Adrenal gland (tissue), 12 donors: ENCODE measurements around the gene WDCP. TPM values are rescaled to one million over a fixed set of nuclear protein-coding genes. Genes with fewer than 3 reads are reported as not detected.

ENCODE experiments used
- DNase-seq, 7 donors: peaks; one replicate each; pipeline ENCODE4 v3.0.0-alpha.2; 2019 to 2020
- H3K27ac ChIP-seq, 5 donors: fragments of 200-600 bp; sonication (generic) in 4 of 5; 1 replicate in 3 of 5; 2 replicates in 2 of 5; pipeline versions ENCODE4 v1.5.1 to v1.8.0; 2016 to 2020; ENCODE audit warnings: mild to moderate bottlenecking in 1 of 5
- H3K27me3 ChIP-seq: fragments of 200-600 bp; 2 replicates; pipeline ENCODE4 v1.8.0; 2021
- H3K36me3 ChIP-seq, 2 donors: fragments of 200-600 bp; replicated peaks in 1 of 2; 1 replicate in 1 of 2; 2 replicates in 1 of 2; pipeline versions ENCODE4 v1.5.1 to v1.8.0; 2018 to 2022
- H3K4me1 ChIP-seq, 2 donors: fragments of 200-600 bp; replicated peaks in 1 of 2; 1 replicate in 1 of 2; 2 replicates in 1 of 2; pipeline versions ENCODE4 v1.5.1 to v1.8.0; 2018 to 2021
- H3K4me3 ChIP-seq, 4 donors: fragments of 200-600 bp; sonication (generic) in 3 of 4; one replicate each; pipeline ENCODE4 v1.5.1; 2016 to 2018
- H3K9me3 ChIP-seq, 3 donors: fragments of 200-600 bp; sonication (generic) in 1 of 3; replicated peaks in 1 of 3; 1 replicate in 2 of 3; 2 replicates in 1 of 3; pipeline versions ENCODE4 v1.5.1 to v1.8.0; 2016 to 2021
- POLR2A ChIP-seq, 2 donors: fragments of 450-650 bp; IDR thresholded peaks; one replicate each; pipeline ENCODE4 v1.6.1; 2017; ENCODE audit warnings: antibody characterized with exemption in 2 of 2, mild to moderate bottlenecking in 2 of 2, moderate library complexity in 1 of 2
- WGBS, 4 donors: extraction: QIAGEN DNeasy Blood & Tissue Kit in 2 of 4; methylation state at CpG; one replicate each; pipeline versions ENCODE4 v1.1.5 to v1.1.7; 2013 to 2017; 5-methylcytosine and 5-hydroxymethylcytosine counted together
- intact Hi-C, 2 donors: fragments of 100-400 bp; cut with DNase I; formaldehyde crosslinking; loops; one replicate each; pipeline versions ENCODE4 v1.14.1 to v1.15.0; 2022 to 2023
- polyA plus RNA-seq, 3 donors: library from polyadenylated mRNA; stranded (reverse); fragments of 200-250 nt in 2 of 3; fragments of 350-450 nt in 1 of 3; fragmentation: Illumina TruSeq in 1 of 3; extraction: RNeasy Lipid Tissue Mini Kit (QIAGEN cat#74804) in 1 of 3; gene quantifications; one replicate each; pipeline ENCODE4 v1.2.3, GENCODE V29; 2013 to 2014
- total RNA-seq, 9 donors: library from RNA; depleted of rRNA in 4 of 9; stranded (reverse); fragments of >200 nt in 4 of 9; fragments of 120-200 nt in 1 of 9; fragmentation: NEBNext Ultra II Directional in 1 of 9; extraction: Animal tissue kit (Norgen Biotek cat#: 25700) in 1 of 9; gene quantifications; one replicate each; pipeline versions ENCODE4 v1.1.0 to v1.2.4, GENCODE V29; 2013 to 2023
- TF ChIP-seq, protein P1 (sequence below), 6 experiments: fragments of 450-650 bp in 4 of 6; fragments of 200-600 bp in 2 of 6; sonication (generic) in 1 of 6; IDR thresholded peaks; 1 replicate in 5 of 6; 2 replicates in 1 of 6; pipeline versions ENCODE4 v1.5.1 to v1.8.0; 2016 to 2021; ENCODE audit warnings: antibody characterized with exemption in 6 of 6, mild to moderate bottlenecking in 2 of 6, moderate library complexity in 1 of 6
- donor health status: healthy with polysubstance abuse.
- donor health status: Bipolar disorder and iron deficiency.
- donor health status: DM: yes; HTN: yes; CAD: no.
- donor health status: DM: no; HTN: no; CAD: no.
- donor health status: DM: no; HTN: no; CAD: no.
- donor health status: DM: yes; HTN: yes; CAD: no.

The WDCP gene
- total and polyA plus RNA-seq, 12 donors, result 1.9 to 18.0 (median 11.0) TPM

DNA sequence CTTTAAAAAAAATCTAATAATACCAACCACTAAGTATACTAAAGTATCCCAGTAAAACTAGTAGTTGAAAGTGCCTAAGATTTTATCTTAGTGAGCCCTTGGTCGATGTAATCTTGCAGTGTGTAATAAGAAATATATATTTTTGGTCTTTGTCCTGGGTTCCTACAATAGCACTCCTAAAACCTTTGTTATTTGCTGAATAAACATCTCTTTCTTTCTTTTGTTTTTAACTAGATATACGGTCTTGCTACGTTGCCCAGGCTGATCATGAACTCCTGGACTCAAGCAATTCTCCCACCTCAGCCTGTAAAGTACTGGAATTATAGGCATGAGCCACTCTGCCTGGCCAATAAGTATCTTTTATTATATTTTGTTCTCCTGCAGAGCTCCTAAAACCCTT lies 39.8 kb upstream of the WDCP start:
- no peak for TF ChIP-seq POLR2A (IDR thresholded peaks at IDR 0.05)
- TF ChIP-seq, protein P1, sequence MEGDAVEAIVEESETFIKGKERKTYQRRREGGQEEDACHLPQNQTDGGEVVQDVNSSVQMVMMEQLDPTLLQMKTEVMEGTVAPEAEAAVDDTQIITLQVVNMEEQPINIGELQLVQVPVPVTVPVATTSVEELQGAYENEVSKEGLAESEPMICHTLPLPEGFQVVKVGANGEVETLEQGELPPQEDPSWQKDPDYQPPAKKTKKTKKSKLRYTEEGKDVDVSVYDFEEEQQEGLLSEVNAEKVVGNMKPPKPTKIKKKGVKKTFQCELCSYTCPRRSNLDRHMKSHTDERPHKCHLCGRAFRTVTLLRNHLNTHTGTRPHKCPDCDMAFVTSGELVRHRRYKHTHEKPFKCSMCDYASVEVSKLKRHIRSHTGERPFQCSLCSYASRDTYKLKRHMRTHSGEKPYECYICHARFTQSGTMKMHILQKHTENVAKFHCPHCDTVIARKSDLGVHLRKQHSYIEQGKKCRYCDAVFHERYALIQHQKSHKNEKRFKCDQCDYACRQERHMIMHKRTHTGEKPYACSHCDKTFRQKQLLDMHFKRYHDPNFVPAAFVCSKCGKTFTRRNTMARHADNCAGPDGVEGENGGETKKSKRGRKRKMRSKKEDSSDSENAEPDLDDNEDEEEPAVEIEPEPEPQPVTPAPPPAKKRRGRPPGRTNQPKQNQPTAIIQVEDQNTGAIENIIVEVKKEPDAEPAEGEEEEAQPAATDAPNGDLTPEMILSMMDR (IDR thresholded peaks at IDR 0.05), result no peak
- intact Hi-C loops, result loop anchor here (10.0 kb wide), 1 partner anchor 262 kb away; no protein-coding TSS in a partner anchor

DNA sequence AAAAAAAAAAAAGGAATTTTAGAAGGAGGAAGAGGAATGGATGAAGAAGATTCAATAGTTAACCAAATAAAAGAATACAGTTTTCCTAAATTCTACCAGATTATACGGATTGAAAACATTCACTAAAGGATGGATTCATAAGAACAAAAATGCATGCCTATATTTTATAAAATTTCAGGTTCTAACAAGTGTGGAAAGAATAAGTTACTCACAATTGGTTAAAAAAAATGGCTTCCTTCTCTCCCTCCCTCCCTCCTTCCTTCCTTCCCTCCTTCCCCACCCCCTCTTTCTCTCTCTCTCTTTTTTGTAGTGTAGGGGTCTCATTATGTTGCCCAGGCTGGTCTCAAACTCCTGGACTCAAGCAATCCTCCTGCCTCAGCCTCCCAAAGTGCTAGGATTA lies 39.0 kb upstream of the WDCP start:
- H3K27ac ChIP-seq, result no peak overlapping the region
- intact Hi-C loops, result loop anchor here (10.0 kb wide), 1 partner anchor 261 kb away; no protein-coding TSS in a partner anchor
- H3K4me3 ChIP-seq, result no peak overlapping the region
- no peak for TF ChIP-seq POLR2A (IDR thresholded peaks at IDR 0.05)
- H3K27me3 ChIP-seq, result no peaks in the 10 kb centered on the region
- H3K36me3 ChIP-seq, result peaks cover 0 to 19% of the 10 kb centered on the region in 2 donors
- peaks cover 6 to 19% of the 10 kb centered on the region in 2 donors for H3K4me1 ChIP-seq
- no peak for DNase-seq
- no peaks in the 10 kb centered on the region for H3K9me3 ChIP-seq
- 86 to 100% (median 97%) methylated on average over 1 of the region's 1 CpG for WGBS, 4 donors

More for the DNA sequence above, 39.8 kb upstream of the WDCP start:
- peaks cover 0 to 11% of the 10 kb centered on the region in 2 donors for H3K36me3 ChIP-seq
- WGBS, 4 donors, result 84 to 90% (median 88%) methylated on average over 3 of the region's 3 CpGs
- no peaks in the 10 kb centered on the region for H3K9me3 ChIP-seq
- no peak overlapping the region for H3K27ac ChIP-seq
- H3K27me3 ChIP-seq, result no peaks in the 10 kb centered on the region
- H3K4me1 ChIP-seq, result peaks cover 6 to 19% of the 10 kb centered on the region in 2 donors
- no peak overlapping the region for H3K4me3 ChIP-seq
- no peak for DNase-seq

DNA sequence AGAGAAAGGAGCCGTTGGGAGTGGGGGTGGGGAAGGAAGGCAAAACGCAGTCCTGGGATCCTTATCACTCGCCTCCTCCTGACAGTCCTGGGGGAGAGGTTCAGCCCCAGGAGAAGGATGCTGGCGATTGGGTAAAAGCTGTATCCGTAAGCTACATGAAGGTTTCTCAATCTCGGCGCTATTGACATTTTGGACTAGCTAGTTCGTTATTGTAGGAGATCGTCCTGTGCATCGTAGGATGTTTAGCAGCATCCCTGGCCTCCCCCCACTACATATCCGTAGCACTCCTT lies 38.0 kb upstream of the WDCP start:
- WGBS, 4 donors, result 10 to 20% (median 11%) methylated on average over 10 to 11 of the region's 11 CpGs
- peaks cover 0 to 21% of the 10 kb centered on the region in 2 donors for H3K36me3 ChIP-seq
- H3K9me3 ChIP-seq, result no peaks in the 10 kb centered on the region
- intact Hi-C loops, result loop anchor here (10.0 kb wide), 1 partner anchor 260 kb away; no protein-coding TSS in a partner anchor
- peak overlapping the region; percentile 45 to 95 (median 80) for H3K27ac ChIP-seq
- H3K4me3 ChIP-seq, result peak overlapping the region in 2 of 4 donors; percentile 47 to 68
- TF ChIP-seq, protein P1 (IDR thresholded peaks at IDR 0.05), result no peak
- TF ChIP-seq POLR2A (IDR thresholded peaks at IDR 0.05), result no peak
- no peaks in the 10 kb centered on the region for H3K27me3 ChIP-seq
- peaks cover 6 to 19% of the 10 kb centered on the region in 2 donors for H3K4me1 ChIP-seq
- DNase-seq, result peak in 1 of 7 donors; percentile 64

DNA sequence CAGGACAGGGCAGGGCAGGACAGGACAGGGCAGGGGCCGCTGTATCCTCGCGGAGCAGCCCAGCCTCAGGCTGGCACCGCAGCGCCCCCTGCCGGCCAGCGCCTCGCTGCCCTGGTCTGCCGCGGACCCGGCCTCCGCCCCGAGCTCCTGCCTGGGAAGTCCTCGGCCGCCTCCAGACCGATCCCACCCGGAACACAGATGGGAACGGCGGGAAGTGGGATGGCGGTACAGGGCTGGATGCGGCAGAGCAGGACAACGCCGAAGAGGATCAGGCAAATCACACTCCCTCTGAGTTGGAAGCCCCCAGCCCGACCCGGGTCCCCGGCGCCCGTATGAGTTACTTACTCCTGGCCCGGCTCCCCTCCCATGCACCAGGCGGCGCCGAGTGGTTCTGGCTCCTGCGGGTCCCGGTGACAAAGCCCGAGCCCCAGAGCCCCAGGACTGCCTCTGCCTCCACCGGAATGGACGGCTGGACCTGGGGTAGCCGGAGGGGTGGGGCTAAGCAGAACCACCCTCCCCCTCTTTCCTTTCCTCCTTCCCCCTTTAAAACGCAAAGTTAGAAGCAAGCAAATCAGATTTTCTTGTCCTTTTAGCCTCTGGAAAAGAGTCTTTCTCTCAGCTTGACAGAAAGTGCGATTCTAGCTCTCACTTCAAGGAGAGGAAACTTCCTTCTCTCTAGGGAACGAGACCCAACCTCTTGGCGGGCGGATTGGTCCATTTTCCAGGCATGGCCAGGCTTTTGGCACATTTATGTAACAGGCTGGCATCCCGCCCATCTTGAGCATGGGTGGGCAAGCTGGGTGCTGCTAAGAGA lies 37.4 kb upstream of the WDCP start, which contains the start of gene TP53I3:
Gene TP53I3, minus strand, starts transcription at position 449 of the 814 bp plus-strand sequence. CDS start 508 bp downstream, outside the sequence.
- intact Hi-C loops, result loop anchor here (10.0 kb wide), 1 partner anchor 260 kb away; no protein-coding TSS in a partner anchor
- Histone ChIP-seq H3K4me1 (peaks cover 6 to 19% of the 10 kb centered on the region in 2 donors), H3K27ac (peak within 1 kb of the TSS; percentile 45 to 95 (median 80)), H3K4me3 (peak within 1 kb of the TSS in 3 of 4 donors; percentile 47 to 68 (median 52)), H3K9me3 (no peaks in the 10 kb centered on the region), H3K36me3 (peaks cover 0 to 21% of the 10 kb centered on the region in 2 donors), H3K27me3 (no peaks in the 10 kb centered on the region)
- DNase-seq, result peak; percentile 89 to 94 (median 92)
- peak; percentile 79 to 87 for TF ChIP-seq POLR2A (IDR thresholded peaks at IDR 0.05)
- TF ChIP-seq, protein P1 (IDR thresholded peaks at IDR 0.05), result peak; percentile 77 to 98 (median 94)
- 0 to 2% (median 1%) methylated on average over 5 to 44 of the region's 44 CpGs for WGBS, 4 donors
